ENCODE data around the gene KRTAP5-2. TPM values are rescaled to one million over a fixed set of nuclear protein-coding genes. Genes with fewer than 3 reads are reported as not detected.
"Not testable (repeated sequence)": the region's sequence is repeated elsewhere in the genome, so short reads cannot be mapped to it uniquely, and the experiment has no call there.

KRTAP5-2 gene
- total and polyA plus RNA-seq, 3 donors from 2014 or later: not detected

- no peak for TF ChIP-seq POLR2A (IDR thresholded peaks at IDR 0.05)
- TF ChIP-seq CTCF (IDR thresholded peaks at IDR 0.05): no peak
- 69 to 72% methylated on average over 5 to 6 of the region's 6 CpGs for WGBS, 2 donors
- intact Hi-C loops (cut with DNase I; ENCODE audit: low total_unique reads): no loop called here
- Histone ChIP-seq H3K4me3 (no peak overlapping the region), H3K27me3 (no peaks in the 10 kb centered on the region), H3K27ac (no peak overlapping the region), H3K9me3 (no peaks in the 10 kb centered on the region), H3K36me3 (ENCODE audit: low read depth, missing control alignments) (no peaks in the 10 kb centered on the region), H3K4me1 (no peaks in the 10 kb centered on the region)
- DNase-seq: no peak
Measured at GRCh38 chr11:1598816-1599215, 722 bp upstream of the KRTAP5-2 start.

- H3K27ac ChIP-seq; H3K36me3 ChIP-seq (ENCODE audit: low read depth, missing control alignments); H3K9me3 ChIP-seq; DNase-seq; intact Hi-C loops (cut with DNase I; ENCODE audit: low total_unique reads); H3K27me3 ChIP-seq; H3K4me1 ChIP-seq; H3K4me3 ChIP-seq: not testable (repeated sequence)
- WGBS, 2 donors: 83 to 84% methylated on average over 3 of the region's 3 CpGs
Measured at GRCh38 chr11:1598406-1598805, 312 bp upstream of the KRTAP5-2 start.

GRCh38 chr11:1597331-1597993, 632 bp downstream of the KRTAP5-2 start:
- H3K9me3 ChIP-seq: no peaks in the 10 kb centered on the region
- 83 to 85% methylated on average over 8 to 10 of the region's 10 CpGs for WGBS, 2 donors
- H3K27me3 ChIP-seq: no peaks in the 10 kb centered on the region
- TF ChIP-seq POLR2A (IDR thresholded peaks at IDR 0.05) (no peak), CTCF (IDR thresholded peaks at IDR 0.05) (no peak)
- intact Hi-C loops (cut with DNase I; ENCODE audit: low total_unique reads): no loop called here
- H3K4me3 ChIP-seq: no peak overlapping the region
- H3K36me3 ChIP-seq (ENCODE audit: low read depth, missing control alignments): no peaks in the 10 kb centered on the region
- no peaks in the 10 kb centered on the region for H3K4me1 ChIP-seq
- H3K27ac ChIP-seq: no peak overlapping the region
- DNase-seq: no peak

GRCh38 chr11:1596576-1597121, 1.4 kb downstream of the KRTAP5-2 start:
- H3K27me3 ChIP-seq; H3K9me3 ChIP-seq; H3K27ac ChIP-seq; H3K4me1 ChIP-seq; H3K36me3 ChIP-seq (ENCODE audit: low read depth, missing control alignments); DNase-seq; H3K4me3 ChIP-seq; intact Hi-C loops (cut with DNase I; ENCODE audit: low total_unique reads): not testable (repeated sequence)
- 72 to 75% methylated on average over 9 to 19 of the region's 19 CpGs for WGBS, 2 donors

GRCh38 chr11:1595994-1596575, 2.0 kb downstream of the KRTAP5-2 start:
- H3K27me3 ChIP-seq; H3K9me3 ChIP-seq; DNase-seq; H3K4me1 ChIP-seq; H3K27ac ChIP-seq; H3K4me3 ChIP-seq; intact Hi-C loops (cut with DNase I; ENCODE audit: low total_unique reads); H3K36me3 ChIP-seq (ENCODE audit: low read depth, missing control alignments): not testable (repeated sequence)
- WGBS, 2 donors: 58 to 59% methylated on average over 11 of the region's 11 CpGs

- intact Hi-C loops (cut with DNase I; ENCODE audit: low total_unique reads): no loop called here
- no peaks in the 10 kb centered on the region for H3K27me3 ChIP-seq
- no peaks in the 10 kb centered on the region for H3K4me1 ChIP-seq
- TF ChIP-seq CTCF (IDR thresholded peaks at IDR 0.05): no peak
- TF ChIP-seq POLR2A (IDR thresholded peaks at IDR 0.05): no peak
- no peaks in the 10 kb centered on the region for H3K9me3 ChIP-seq
- H3K27ac ChIP-seq: no peak overlapping the region
- no peaks in the 10 kb centered on the region for H3K36me3 ChIP-seq (ENCODE audit: low read depth, missing control alignments)
- DNase-seq: no peak
- H3K4me3 ChIP-seq: no peak overlapping the region
- 42 to 67% methylated on average over 9 of the region's 9 CpGs for WGBS, 2 donors
Measured at GRCh38 chr11:1592628-1593027, 5.5 kb downstream of the KRTAP5-2 start.
